HG03378 (cell line): ENCODE data around the gene PUSL1.

Experiments used
- ATAC-seq: cut with Tn5 transposase; IDR thresholded peaks from one replicate; pipeline ENCODE4 v1.9.1; 2021; ENCODE audit warnings: mild to moderate bottlenecking, moderate library complexity; ENCODE audit not compliant: unreplicated experiment

The PUSL1 gene, protein sequence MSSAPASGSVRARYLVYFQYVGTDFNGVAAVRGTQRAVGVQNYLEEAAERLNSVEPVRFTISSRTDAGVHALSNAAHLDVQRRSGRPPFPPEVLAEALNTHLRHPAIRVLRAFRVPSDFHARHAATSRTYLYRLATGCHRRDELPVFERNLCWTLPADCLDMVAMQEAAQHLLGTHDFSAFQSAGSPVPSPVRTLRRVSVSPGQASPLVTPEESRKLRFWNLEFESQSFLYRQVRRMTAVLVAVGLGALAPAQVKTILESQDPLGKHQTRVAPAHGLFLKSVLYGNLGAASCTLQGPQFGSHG

GRCh38 chr1:1307923-1308755, at the start of gene PUSL1, which contains the start of gene ACAP3:
Gene PUSL1 (plus strand): TSS chr1:1308597. CDS start chr1:1308644, 47 bp downstream.
Gene ACAP3 (minus strand): TSS chr1:1307930. CDS start chr1:1307815, 115 bp downstream.
- no peak for ATAC-seq

- ATAC-seq = no peak
Measured at GRCh38 chr1:1259119-1259488, 49.3 kb upstream of the PUSL1 start.

GRCh38 chr1:1259540-1259939, 48.9 kb upstream of the PUSL1 start:
- no peak for ATAC-seq

DNA sequence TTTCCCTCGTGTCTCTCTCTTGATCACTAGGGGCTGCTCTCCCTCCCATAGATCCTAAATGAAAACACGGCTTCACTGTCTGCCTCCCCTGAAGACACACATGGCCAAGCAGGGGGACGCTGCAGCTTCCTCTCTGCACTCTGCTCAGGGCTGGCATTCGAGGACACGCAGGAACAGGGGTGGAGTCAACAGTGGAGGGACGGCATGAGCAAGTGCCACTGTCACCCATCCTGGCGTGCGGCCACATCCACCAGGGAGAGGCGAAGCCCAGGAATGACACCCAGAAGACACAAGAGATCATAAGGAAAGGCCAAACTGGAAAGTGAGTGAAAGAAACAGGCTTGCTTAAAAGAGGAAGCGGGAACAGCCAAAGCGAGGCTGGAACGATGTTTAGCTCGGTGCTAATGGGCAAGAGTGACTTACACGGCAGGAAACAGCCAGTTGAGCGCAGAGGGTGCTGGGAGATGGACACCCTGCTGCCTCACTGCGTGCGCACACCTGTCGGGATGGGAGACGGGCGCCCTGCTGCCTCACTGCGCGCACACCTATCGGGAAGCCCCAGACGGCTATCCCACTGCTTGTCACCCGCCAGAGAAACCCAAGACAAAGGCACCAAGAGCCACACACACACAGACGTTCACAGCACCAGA, 48.3 kb upstream of the PUSL1 start:
- no peak for ATAC-seq

DNA sequence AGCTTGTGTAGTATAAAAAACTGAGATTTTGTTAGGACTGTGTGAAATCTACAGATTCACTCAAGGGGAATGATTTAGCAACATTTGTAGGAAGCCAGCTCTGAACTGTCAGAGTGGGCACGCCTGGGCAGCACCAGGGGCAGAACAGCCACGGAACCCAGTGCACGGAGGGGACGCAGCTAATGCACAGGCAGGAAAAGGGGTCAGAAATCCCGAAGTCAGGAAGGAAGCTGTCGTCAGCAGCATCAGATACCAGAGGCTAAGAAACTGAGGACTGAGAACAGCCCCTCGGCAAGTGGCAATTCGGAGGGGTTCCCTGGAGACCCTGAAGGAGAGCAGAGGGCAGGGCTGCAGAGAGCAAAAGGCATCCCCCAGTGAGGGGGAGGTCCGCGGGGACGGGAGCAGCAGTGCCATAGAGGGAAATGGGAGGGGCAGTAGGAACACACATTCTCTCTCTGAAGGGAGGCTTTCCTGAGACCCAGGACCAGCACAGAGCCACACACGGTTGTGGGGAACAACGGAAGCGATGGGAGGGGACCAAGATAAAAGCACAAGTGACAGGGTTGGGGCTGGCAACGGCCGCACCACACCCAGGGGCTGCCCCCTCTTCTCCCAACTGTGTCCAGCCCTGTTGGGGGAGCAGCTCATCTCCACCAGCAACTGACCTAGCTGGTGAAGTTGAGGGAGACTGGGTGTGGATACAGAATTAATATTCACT, 47.4 kb upstream of the PUSL1 start:
- no peak for ATAC-seq

DNA sequence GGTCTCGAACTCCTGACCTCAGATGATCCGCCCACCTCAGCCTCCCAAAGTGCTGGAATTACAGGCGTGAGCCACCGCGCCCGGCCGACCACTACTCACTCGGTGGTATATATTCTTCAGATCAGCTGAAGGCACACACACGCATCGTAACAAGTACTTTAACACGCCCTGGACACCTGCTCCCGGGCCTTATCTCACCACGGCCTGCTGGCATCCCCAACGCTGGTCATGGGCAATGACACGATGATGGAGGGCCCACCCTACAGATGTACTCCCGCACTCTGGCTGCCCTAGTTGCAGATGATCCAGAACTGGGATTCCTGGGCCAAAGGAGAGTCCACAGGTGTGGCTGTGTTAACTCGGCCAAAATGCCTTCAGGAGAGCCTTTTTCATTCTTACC, 46.3 kb upstream of the PUSL1 start:
- ATAC-seq = no peak

- no peak for ATAC-seq
Measured at GRCh38 chr1:1262758-1263157, 45.6 kb upstream of the PUSL1 start.

DNA sequence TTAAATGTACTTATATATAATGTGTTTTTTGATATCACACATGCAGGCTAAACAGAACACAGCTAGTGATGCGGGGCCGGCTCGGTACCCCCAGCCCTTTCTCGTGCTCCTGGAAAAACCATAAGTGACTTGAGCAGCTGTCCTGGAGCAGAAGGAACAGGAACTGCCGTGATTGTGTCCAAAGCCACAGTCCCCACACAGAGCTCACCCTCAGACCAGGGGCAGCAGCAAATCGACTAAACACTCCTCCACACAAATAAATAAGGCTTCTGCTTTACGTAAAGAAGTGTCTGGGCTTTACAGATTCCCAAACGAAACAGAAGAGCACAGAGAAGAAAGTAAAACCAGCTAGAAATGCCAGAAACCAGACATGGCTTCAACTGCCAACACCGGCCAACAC, 44.4 kb upstream of the PUSL1 start:
- ATAC-seq = no peak

DNA sequence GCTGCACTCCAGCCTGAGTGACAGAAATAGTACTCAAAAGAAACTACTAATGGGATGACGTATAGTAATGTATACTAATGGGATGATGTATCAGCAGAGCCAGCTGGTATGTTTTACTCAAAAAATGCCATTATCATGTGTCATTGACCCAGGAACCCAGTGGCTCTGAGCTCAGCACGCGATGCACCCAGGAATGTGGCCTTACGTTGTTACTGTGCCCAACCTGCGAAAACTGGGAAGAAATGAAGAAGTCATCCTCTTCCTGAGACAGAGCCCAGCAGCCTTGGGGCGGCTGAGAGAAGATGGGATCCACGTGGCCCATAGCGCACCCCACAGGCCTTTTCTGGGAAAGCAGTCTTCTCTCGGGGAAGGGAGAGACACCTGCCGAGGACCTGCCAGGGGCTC, 43.5 kb upstream of the PUSL1 start:
- no peak for ATAC-seq

GRCh38 chr1:1267488-1268283, 40.7 kb upstream of the PUSL1 start:
- ATAC-seq = no peak

DNA sequence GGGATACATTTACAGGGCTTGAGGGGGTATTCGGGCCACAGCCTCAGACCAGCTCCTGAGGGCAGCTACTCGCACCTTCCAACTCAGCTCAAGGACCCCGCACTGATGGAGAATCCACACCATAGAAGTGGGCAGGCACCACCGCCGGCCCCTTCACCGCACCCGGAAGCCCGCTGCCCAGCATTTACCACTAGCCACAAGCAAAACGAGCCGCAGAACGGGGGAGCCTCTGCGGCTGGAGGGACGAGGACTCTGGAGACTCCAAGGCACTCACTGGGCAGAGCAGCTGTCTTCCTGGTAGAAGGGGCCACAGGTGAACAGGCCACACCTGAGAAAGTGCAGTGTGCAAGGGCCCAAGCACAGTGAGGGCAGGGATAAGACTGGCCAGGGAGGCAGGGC, 40.1 kb upstream of the PUSL1 start:
- ATAC-seq = no peak

GRCh38 chr1:1270813-1271212, 37.6 kb upstream of the PUSL1 start:
- no peak for ATAC-seq

DNA sequence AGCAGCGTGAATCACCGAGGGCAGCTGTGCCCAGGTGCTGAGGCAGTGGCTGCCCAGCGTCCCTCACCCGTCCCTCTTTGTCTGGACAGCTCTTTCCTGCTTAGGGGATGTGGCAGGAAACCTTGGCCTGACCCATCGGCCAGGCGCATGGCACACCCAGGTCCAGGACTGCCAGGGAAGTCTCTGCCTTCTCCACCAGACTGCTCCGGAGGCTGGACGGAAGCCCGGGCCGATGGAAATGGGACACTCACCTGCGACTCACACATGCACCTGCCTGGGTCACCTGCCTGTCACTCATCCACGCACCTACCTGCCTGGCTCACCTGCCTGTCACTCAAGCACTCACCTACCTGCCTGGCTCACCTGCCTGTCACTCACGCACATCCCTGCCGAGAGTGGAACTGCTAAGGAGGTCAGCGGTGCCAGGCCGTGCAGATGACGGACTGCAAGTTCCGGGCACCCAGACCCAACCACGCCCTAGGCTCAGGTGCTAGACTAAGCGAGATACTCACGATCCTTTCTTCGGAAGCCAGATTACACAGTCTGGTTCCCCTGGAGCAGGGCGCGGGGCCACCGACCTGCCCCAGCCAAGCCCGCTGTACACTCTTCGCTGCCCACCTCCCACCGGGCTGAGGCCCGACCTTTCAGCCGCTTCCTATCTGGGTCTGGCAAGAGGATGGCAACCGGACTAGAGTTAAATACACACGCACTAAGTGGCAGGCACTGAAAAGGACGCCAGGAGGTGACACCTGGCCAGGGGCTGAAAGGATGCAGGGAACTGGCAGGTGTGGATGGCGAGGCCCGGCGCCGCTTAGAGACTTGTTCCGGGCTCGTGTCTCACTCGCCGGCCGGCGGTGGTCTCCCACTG, 35.8 kb upstream of the PUSL1 start:
- ATAC-seq = no peak

DNA sequence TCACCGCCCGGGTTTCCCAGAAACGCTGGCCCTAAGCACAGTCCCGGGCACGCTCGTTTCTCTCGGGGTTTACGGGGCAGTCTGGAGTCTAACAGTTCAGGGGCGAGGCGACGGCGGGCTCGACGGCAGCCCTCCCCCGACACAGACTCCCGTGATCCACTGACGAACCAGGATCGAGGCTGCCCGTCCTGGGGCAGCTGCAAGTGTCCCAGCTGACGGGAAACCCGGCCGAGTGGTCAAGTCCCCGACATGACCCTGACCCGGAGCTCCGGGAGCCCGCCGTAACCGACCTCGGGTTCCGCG, 35.2 kb upstream of the PUSL1 start:
- no peak for ATAC-seq

DNA sequence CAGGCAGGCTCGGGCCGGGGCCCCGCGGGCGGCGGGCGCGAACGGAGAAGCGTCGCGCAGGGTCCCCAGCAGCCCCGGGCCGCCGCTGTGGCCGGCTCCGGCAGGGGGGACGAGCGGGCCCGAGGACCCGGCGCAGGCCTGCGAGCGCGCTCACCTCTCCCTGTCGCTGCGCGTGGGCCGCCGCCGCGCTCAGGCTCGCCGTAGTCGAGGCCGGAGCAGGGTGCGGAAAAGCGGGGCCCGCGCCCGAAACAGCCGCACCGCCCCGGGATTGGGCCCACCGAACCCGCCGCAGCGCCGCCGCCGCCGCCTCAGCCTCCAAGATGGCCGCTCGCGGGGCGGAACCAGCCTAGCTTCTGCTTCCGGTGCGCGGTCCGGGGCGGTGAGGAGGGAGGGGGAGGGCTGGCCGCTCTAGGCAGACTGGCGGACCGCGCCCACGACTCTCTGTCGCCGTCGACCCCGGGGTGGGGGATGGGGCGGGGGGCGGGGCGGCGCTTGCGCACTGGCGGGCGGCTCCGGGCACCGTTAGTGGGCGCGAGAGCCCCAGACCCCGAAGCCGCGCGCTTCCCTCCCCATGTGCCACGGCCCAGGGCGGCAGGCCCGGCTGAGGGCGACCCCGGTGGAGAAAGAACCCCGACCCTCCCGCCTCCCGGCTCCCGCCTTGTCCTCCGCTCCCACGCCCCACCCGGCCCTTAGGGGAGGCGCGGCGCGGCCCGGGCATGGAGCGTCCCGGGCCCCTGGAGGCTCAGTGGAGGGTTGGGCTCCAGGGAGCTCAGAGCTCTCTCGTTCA, 34.7 kb upstream of the PUSL1 start, which contains the start of gene UBE2J2:
UBE2J2 (minus strand) TSS at position 343 of the 787 bp plus-strand sequence. CDS start 5,862 bp downstream, outside the sequence.
- ATAC-seq = no peak

GRCh38 chr1:1274299-1274930, 34.0 kb upstream of the PUSL1 start:
- no peak for ATAC-seq

- no peak for ATAC-seq
Measured at GRCh38 chr1:1274931-1275431, 33.4 kb upstream of the PUSL1 start.

- ATAC-seq = no peak
Measured at GRCh38 chr1:1275836-1276235, 32.6 kb upstream of the PUSL1 start.
